Measurements from ENCODE around the gene FRS3.
A peak's percentile ranks its signal among the peaks of the same experiment; 100 is the strongest.

The FRS3 gene

DNA sequence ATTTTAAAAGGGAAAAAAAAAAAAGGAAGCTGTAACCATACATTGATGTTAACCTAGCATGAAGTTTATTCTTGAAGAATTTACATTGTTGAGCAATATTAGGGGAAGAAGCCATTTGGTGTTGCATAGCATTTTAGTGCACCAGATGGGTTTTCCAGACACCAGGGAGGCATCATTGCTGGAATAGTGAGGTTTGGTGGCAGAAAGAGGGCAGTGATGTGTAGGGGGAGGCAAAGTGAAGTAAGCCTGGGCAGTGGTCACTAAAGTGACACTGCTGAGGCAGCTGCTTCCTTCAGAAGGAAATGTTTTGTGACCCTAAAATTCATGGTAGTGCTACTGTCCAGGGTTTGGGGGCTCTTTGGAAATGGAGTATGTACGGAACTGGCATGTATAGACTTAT, 10.3 kb upstream of the FRS3 start:
- no peak for DNase-seq

- DNase-seq: no peak
These were observed 9.7 kb upstream of the FRS3 start for GRCh38 chr6:41789390-41789724.

- DNase-seq: peak; percentile 84
These were observed 7.7 kb upstream of the FRS3 start, which contains the start of gene TOMM6 for GRCh38 chr6:41787219-41787917. TOMM6 (plus strand) TSS chr6:41787694; CDS start chr6:41787698, 4 bp downstream.

GRCh38 chr6:41786451-41787218, 6.9 kb upstream of the FRS3 start:
- peak; percentile 8 for DNase-seq

DNA sequence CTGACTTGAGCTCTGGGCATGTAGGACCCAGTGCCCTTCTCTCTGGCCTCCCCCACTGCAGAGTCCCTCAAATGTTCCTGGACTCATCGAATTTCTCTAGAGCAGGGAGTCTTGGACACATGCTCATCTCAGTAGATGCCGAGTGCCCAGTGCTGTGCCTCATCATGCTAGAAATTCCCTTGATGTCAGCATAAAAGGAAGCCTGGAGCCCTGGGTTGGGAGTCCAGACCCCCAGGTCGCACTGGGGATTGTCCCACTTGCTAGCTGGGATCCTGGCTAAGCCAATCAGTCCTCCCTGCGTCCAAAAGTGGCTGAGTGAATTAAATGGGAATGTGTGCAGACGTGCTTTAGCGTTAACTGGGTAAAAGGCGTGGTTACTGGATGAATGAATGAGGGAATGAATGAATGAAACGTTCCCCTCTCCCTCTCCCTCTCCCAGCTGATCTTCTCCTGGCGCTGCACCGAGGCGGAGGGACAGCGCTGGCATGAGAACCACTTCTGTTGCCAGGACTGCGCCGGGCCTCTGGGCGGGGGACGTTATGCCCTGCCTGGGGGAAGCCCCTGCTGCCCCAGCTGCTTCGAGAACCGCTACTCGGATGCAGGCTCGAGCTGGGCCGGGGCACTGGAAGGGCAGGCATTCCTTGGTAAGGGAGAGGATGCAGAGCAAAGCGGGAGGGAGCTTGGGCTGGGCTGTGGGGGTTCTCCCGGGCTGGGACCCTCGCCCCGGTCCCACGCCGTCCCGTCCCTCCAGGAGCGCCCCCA, 6.2 kb upstream of the FRS3 start:
- no peak for DNase-seq

DNA sequence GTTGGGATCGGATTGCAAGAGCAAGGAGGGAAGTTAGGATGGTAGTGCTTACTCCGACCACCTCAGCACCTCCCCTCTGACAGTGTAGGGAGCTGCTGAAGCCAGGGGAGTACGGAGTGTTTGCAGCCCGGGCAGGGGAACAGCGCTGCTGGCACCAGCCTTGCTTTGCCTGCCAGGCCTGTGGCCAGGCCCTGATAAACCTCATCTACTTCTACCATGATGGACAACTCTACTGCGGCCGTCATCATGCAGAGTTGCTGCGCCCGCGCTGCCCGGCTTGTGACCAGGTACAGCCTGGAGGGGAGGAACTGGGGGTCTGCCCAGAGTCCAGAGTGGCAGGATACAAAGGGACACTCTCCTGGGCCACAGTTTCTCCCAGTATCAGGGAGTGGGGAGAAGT, 5.6 kb upstream of the FRS3 start:
- no peak for DNase-seq

GRCh38 chr6:41784581-41785171, 5.0 kb upstream of the FRS3 start:
- no peak for DNase-seq

GRCh38 chr6:41783106-41783780, 3.5 kb upstream of the FRS3 start:
- no peak for DNase-seq

DNA sequence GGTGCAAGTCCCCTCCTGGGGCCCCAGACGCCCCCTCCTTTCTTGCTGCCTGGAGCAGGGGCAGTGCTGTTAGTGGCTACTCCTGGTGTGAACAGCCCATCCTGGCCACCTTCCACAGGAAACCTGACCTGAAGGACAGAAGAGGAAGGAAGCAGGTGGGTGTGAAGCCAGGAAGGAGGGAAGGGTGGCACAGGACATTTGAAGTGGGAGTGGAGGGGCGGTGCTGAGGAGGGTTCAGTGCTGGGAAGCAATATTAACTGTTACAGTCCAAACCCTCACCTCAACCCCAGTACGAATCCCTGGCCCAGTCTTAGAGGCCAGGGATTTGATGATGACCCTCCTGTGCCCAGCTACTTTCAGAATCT, 1.6 kb upstream of the FRS3 start:
- no peak for DNase-seq

DNA sequence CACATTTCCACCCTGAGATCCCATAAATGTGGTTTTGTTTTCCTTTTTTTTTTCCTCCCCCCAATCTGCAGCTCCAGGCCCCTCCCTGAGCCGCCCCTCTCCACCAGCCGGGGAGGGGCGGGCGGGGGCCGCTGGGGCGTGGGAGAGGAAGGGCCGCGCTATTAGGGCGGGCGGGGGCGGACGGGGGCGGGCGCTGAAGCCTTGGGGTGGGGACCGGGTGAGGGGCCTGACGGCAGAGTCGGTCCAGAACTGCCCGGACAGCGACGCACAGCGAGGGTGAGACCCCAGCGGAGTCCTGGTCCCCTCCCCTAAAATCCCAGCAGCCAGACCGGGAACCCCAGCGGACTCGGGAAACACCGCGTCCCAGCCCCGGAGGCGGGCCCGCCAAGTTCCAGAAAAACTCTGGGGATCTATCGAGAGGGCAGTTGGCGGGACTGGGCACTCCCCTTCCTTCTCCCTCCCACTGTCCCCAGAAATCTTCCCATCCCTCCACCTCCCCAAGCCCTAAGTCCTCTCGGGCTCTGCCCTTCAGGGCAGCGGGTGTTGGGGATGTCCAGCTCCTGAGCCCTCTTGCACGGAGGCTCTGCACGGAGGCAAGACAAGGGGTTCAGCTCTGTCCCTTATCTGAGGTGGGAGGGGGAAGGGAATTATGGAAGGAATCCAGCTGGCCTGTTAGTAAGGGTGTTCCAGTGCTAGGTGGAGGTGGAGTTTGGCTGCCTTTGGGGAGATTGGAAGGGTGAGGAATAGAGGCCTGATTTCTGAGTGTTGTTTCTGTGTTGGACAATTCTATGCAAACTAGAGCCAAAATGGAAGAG, 1.1 kb upstream of the FRS3 start, which contains the start of gene PRICKLE4:
Gene PRICKLE4 (plus strand): TSS at position 232 of the 815 bp plus-strand sequence. CDS start 2,692 bp downstream, outside the sequence.
- DNase-seq: no peak

GRCh38 chr6:41779336-41779735, 364 bp downstream of the FRS3 start:
- DNase-seq: no peak

DNA sequence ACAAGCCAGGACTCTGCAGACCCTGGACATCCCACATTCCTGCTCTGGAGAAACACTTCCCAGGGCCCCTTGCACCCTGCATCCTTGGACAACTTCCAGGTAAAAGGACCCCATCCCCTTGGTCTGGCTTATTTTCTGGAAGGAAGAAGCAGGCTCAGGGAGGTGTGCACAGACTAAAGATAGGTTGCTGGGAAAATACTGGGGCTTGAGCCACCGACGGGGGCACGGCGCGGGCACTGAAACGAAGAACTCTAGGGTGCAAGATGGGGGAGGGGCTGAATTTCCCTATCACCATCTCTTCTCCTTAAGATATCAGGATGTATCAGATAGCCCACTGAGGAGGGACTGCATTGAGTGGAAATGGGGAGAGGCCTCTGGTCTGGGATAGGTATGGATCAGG, 805 bp downstream of the FRS3 start:
- no peak for DNase-seq

DNA sequence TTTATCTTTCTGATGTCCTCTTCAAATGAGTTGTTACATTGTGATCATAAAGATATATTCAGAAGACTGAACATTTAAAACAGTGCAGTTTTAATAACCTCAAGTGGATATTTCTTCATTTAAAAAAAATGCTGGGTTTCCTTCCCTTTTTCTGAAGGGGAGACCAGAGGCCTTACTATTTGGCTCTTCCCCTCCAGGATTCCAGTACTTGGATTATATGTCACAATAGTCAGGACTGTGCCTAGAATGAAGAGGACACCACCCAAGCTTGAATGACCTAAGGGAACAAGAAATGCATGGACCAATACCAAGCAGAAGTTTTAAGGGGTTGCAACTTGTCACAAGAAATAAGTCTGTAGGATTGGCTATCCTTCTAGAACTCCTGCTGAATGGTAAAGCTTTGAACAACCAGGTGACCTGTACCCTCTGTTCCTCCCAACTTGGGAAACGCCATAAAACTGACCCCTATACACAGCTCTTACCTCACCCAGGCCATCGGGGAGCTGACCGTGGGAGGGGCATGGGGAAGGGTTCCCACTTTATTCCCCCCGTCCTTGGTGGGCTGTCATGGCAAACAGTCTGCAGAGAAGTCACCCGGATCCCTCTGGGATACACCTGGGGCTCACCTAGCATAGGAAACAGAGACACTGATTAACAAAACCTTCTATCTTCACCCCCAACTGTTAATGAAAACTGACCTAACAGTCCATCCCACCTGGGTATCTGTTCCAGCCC, 2.0 kb downstream of the FRS3 start:
- DNase-seq: no peak

- DNase-seq: no peak
These were observed 4.3 kb downstream of the FRS3 start for GRCh38 chr6:41775293-41775882.

GRCh38 chr6:41774841-41775240, 4.9 kb downstream of the FRS3 start:
- DNase-seq: no peak

DNA sequence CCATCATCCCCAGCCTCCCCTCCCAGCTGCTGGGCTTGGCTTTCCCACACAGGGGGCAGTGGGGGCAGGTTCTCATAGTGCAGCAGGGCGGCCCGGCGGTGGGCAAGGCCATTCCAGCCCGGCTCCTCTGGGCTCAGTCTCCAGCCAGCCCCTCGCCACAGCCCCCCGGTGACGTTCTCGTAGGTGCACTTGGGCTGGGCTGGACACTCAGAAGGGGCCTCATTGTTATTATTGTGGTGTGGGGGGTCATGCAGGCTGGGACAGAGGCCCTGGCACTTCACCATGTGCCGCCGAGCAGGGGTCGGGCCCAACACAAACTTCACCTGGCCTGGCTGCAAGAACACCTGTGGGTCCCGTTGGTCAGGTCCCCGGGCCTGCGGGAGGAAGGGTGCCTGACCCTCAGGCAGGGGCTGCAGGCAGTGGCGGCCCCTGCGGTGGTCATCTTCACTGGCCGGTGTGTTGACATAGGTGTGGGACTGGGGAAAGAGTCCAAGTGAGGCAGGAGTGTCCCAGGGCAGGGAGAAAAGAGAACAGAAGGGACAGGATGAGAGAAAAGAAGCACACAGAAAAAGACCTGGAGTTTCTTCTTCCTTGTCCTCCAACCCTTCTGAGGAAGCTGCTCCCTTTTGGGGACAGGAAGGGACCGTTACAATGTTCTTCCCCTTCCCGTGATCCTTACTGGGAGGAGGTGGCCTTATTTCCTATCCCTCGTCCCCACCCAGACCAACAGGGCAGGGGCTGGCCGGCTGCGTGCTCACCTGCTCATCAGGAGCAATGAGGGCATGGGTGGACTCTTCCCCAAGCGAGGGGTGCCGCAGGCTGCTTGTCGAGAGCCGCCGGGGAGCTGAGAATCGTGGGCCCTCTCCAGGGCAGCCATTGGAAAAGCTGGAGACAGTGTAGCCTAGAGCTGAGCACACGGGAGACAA, 8.4 kb downstream of the FRS3 start:
- DNase-seq: no peak

DNA sequence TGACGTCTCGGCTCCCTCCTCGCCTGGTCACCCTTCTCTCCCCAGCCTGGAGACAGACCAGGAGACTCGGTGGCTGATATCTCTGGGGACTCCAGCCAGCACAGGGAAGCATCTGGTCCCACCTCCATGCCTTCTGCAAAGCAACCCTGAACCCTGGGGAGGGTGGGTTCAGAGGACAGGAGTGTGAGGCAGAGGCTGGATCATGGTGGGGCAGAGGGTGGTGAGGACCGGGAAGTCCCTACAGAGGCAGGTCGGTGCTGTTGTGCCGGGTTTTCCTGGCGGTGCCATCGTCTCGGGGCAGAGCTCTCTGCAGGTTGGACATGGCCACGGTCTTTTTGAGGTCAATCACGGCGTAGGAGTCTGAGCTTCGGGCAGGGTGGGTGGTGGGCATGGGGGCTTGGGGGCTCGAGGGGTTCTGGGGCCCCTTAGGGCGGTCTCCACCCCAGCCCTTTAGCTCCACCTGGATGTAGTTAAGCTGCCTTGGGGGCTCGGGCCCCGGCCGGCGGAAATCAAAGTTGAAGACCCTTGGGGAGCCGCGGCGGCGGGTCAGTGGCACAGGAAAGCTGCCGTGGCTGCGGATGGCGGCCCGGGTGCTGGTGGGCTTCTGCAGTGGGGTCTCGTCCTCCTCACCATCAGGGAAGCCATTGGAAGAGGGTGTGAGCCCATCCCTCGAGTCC, 9.2 kb downstream of the FRS3 start:
- no peak for DNase-seq

GRCh38 chr6:41769376-41769775, 10.3 kb downstream of the FRS3 start:
- no peak for DNase-seq
